ENCODE data around the gene DOCK1.

DNA sequence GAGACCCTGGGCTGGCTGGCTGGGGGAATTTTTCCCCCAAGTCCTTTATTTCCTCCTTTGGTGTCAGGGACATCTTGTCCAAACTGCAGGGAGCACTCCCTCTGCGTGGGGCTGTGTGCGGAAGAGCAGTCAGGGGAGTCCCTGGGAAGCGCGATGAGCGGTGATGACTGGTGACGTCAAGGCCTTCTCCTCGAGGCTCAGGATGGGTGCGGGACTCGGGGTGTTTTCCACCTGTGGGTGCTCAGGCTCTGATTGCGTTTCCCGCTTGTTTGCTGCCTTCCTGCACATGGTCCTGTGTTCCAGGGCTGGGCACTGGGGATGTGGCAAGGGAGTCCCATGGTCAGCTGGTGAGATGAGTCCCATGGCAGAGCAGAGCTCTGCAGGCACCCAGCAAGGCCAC is 101.2 kb downstream of the DOCK1 start:
- TF ChIP-seq, protein P1, sequence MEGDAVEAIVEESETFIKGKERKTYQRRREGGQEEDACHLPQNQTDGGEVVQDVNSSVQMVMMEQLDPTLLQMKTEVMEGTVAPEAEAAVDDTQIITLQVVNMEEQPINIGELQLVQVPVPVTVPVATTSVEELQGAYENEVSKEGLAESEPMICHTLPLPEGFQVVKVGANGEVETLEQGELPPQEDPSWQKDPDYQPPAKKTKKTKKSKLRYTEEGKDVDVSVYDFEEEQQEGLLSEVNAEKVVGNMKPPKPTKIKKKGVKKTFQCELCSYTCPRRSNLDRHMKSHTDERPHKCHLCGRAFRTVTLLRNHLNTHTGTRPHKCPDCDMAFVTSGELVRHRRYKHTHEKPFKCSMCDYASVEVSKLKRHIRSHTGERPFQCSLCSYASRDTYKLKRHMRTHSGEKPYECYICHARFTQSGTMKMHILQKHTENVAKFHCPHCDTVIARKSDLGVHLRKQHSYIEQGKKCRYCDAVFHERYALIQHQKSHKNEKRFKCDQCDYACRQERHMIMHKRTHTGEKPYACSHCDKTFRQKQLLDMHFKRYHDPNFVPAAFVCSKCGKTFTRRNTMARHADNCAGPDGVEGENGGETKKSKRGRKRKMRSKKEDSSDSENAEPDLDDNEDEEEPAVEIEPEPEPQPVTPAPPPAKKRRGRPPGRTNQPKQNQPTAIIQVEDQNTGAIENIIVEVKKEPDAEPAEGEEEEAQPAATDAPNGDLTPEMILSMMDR (IDR thresholded peaks at IDR 0.05), result no peak
- no peak for TF ChIP-seq POLR2A (IDR thresholded peaks at IDR 0.05)
